ENCODE data around the gene SCN8A. TPM values are rescaled to one million over a fixed set of nuclear protein-coding genes. Genes with fewer than 3 reads are reported as not detected.

SCN8A gene
- total and polyA plus RNA-seq, 2 donors from 2014 or later: 0.34 to 1.4 TPM

- intact Hi-C loops (cut with DNase I): no loop called here
Measured at GRCh38 chr12:51694146-51694545, 103.1 kb downstream of the SCN8A start.

DNA sequence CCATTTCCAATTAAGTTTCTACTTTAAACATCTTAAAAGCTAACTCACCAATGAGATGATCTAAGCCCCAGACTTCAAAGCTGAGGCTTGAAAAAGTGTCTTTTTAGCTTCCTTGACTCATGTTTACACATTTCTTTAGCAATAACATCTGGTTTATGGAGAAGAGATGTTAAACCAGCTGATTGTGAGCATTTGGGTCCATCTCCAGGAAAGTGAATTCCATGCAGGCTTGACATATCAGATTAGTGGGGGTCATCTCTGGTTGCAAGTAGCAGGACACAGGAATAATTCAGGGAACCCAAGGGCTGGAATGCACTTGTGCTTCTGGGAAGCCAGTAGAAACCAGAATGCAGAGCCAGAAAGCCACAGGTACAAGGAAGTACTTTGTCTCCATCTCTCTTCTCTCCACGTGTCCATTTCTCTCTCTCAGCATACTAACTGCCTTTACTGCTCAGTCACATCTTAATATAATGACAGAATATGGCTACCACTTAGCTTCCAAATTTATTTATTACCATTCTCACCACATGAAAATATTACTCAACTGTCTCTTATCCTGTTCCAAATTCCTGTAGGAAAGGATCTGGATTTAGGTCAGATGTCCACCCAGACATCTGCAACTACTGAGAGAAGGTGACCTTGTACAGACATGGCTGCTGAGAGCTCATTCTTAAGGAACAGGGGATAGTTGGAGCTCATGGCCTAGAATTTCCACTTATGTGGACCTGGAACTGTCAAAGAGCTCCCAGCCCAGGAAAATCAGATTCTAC, 104.4 kb downstream of the SCN8A start:
- Histone ChIP-seq H3K27ac (ENCODE audit: low read depth in 2 of 2, low read length in 2 of 2) (no peak overlapping the region), H3K4me3 (ENCODE audit: low read length in 3 of 3) (no peak overlapping the region), H3K9ac (ENCODE audit: low read length in 3 of 3) (no peak overlapping the region), H3K36me3 (ENCODE audit: control insufficient read depth in 2 of 3, insufficient read depth in 3 of 3, low read length in 3 of 3) (no peaks in the 10 kb centered on the region), H3K4me1 (ENCODE audit: control insufficient read depth in 2 of 3, insufficient read depth in 2 of 3, low read depth in 1 of 3, low read length in 3 of 3) (no peaks in the 10 kb centered on the region), H3K9me3 (ENCODE audit: control insufficient read depth in 2 of 3, insufficient read depth in 1 of 3, low read length in 3 of 3) (no peaks in the 10 kb centered on the region), H3K27me3 (ENCODE audit: control insufficient read depth, insufficient read depth, low read length) (no peaks in the 10 kb centered on the region)
- TF ChIP-seq, protein P1, sequence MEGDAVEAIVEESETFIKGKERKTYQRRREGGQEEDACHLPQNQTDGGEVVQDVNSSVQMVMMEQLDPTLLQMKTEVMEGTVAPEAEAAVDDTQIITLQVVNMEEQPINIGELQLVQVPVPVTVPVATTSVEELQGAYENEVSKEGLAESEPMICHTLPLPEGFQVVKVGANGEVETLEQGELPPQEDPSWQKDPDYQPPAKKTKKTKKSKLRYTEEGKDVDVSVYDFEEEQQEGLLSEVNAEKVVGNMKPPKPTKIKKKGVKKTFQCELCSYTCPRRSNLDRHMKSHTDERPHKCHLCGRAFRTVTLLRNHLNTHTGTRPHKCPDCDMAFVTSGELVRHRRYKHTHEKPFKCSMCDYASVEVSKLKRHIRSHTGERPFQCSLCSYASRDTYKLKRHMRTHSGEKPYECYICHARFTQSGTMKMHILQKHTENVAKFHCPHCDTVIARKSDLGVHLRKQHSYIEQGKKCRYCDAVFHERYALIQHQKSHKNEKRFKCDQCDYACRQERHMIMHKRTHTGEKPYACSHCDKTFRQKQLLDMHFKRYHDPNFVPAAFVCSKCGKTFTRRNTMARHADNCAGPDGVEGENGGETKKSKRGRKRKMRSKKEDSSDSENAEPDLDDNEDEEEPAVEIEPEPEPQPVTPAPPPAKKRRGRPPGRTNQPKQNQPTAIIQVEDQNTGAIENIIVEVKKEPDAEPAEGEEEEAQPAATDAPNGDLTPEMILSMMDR (IDR thresholded peaks at IDR 0.05; ENCODE audit: borderline replicate concordance, extremely low read depth, insufficient read depth): no peak
- DNase-seq (no peak), FAIRE-seq (no peak)
- intact Hi-C loops (cut with DNase I): no loop called here

More at GRCh38 chr12:51694146-51694545, 103.1 kb downstream of the SCN8A start:
- FAIRE-seq (no peak), DNase-seq (peak in 1 of 5 donors; percentile 29)
- Histone ChIP-seq H3K9ac (ENCODE audit: low read length in 3 of 3) (no peak overlapping the region), H3K27me3 (ENCODE audit: control insufficient read depth, insufficient read depth, low read length) (no peaks in the 10 kb centered on the region), H3K9me3 (ENCODE audit: control insufficient read depth in 2 of 3, insufficient read depth in 1 of 3, low read length in 3 of 3) (no peaks in the 10 kb centered on the region), H3K4me1 (ENCODE audit: control insufficient read depth in 2 of 3, insufficient read depth in 2 of 3, low read depth in 1 of 3, low read length in 3 of 3) (no peaks in the 10 kb centered on the region), H3K36me3 (ENCODE audit: control insufficient read depth in 2 of 3, insufficient read depth in 3 of 3, low read length in 3 of 3) (no peaks in the 10 kb centered on the region), H3K4me3 (ENCODE audit: low read length in 3 of 3) (no peak overlapping the region), H3K27ac (ENCODE audit: low read depth in 2 of 2, low read length in 2 of 2) (peak overlapping the region in 1 of 2 donors; percentile 23)
- TF ChIP-seq, protein P1 (IDR thresholded peaks at IDR 0.05; ENCODE audit: borderline replicate concordance, extremely low read depth, insufficient read depth): no peak

DNA sequence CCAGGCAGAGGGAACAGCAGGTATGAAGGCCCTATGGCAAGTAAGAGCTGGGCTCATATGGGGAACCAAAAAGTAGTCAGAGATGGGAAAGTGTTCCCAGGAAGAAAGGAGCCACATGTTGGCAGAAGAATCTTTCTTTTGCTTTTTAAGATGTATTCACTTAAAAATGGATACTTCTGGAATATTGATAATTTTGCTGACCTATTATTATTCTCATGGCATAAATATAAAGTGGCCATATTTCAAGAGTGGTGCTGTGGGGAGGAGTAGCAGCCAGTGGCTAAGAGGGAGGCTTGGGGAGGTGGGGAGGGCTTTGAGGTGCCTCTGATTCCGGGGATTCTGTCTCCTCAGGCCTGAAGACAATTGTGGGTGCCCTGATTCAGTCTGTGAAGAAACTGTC, 108.2 kb downstream of the SCN8A start:
- FAIRE-seq (no peak), DNase-seq (no peak)
- no peak overlapping the region for H3K27ac ChIP-seq (ENCODE audit: low read depth in 2 of 2, low read length in 2 of 2)
- H3K4me1 ChIP-seq (ENCODE audit: control insufficient read depth in 2 of 3, insufficient read depth in 2 of 3, low read depth in 1 of 3, low read length in 3 of 3): peaks cover 0 to 4% (median 0%) of the 10 kb centered on the region in 3 donors
- no peaks in the 10 kb centered on the region for H3K27me3 ChIP-seq (ENCODE audit: control insufficient read depth, insufficient read depth, low read length)
- H3K9me3 ChIP-seq (ENCODE audit: control insufficient read depth in 2 of 3, insufficient read depth in 1 of 3, low read length in 3 of 3): no peaks in the 10 kb centered on the region
- no peaks in the 10 kb centered on the region for H3K36me3 ChIP-seq (ENCODE audit: control insufficient read depth in 2 of 3, insufficient read depth in 3 of 3, low read length in 3 of 3)
- intact Hi-C loops (cut with DNase I): no loop called here
- no peak overlapping the region for H3K9ac ChIP-seq (ENCODE audit: low read length in 3 of 3)
- TF ChIP-seq, protein P1 (IDR thresholded peaks at IDR 0.05; ENCODE audit: borderline replicate concordance, extremely low read depth, insufficient read depth): no peak
- no peak overlapping the region for H3K4me3 ChIP-seq (ENCODE audit: low read length in 3 of 3)
